G401.6 (cell line): ENCODE results near the gene CUL1.
A peak's percentile ranks its signal among the peaks of the same experiment; 100 is the strongest.

ENCODE experiments used
- FAIRE-seq: peaks from 2 replicates; lab custom pipeline; 2012; peaks lifted over from hg19 to GRCh38; lab: Jason Lieb, UNC

Gene CUL1

GRCh38 chr7:148804343-148805235, 105.9 kb downstream of the CUL1 start:
- FAIRE-seq: no peak

GRCh38 chr7:148806187-148806586, 107.5 kb downstream of the CUL1 start:
- no peak for FAIRE-seq

GRCh38 chr7:148807436-148807835, 108.7 kb downstream of the CUL1 start:
- no peak for FAIRE-seq

- no peak for FAIRE-seq
Observed at GRCh38 chr7:148809856-148810255, 111.2 kb downstream of the CUL1 start.

- no peak for FAIRE-seq
Observed at GRCh38 chr7:148811892-148812291, 113.2 kb downstream of the CUL1 start.

- no peak for FAIRE-seq
Observed at GRCh38 chr7:148813890-148814289, 115.2 kb downstream of the CUL1 start.

- FAIRE-seq: no peak
Observed at GRCh38 chr7:148814922-148815559, 116.3 kb downstream of the CUL1 start.

GRCh38 chr7:148815612-148816011, 116.9 kb downstream of the CUL1 start:
- no peak for FAIRE-seq

GRCh38 chr7:148819697-148820360, 121.1 kb downstream of the CUL1 start:
- no peak for FAIRE-seq

- no peak for FAIRE-seq
Observed at GRCh38 chr7:148821422-148821821, 122.7 kb downstream of the CUL1 start.

GRCh38 chr7:148824864-148825263, 126.2 kb downstream of the CUL1 start:
- FAIRE-seq: peak; percentile 62

- no peak for FAIRE-seq
Observed at GRCh38 chr7:148825338-148825737, 126.6 kb downstream of the CUL1 start.

- no peak for FAIRE-seq
Observed at GRCh38 chr7:148828965-148829364, 130.3 kb downstream of the CUL1 start.

GRCh38 chr7:148830897-148831692, 132.4 kb downstream of the CUL1 start:
- FAIRE-seq: no peak

- no peak for FAIRE-seq
Observed at GRCh38 chr7:148831782-148832181, 133.1 kb downstream of the CUL1 start.

GRCh38 chr7:148834605-148835004, 135.9 kb downstream of the CUL1 start:
- FAIRE-seq: no peak

GRCh38 chr7:148835854-148836253, 137.2 kb downstream of the CUL1 start:
- no peak for FAIRE-seq

- FAIRE-seq: no peak
Observed at GRCh38 chr7:148838905-148839304, 140.2 kb downstream of the CUL1 start.

GRCh38 chr7:148847815-148848734, 149.4 kb downstream of the CUL1 start:
- FAIRE-seq: no peak

GRCh38 chr7:148849393-148850098, 150.8 kb downstream of the CUL1 start:
- FAIRE-seq: no peak

- FAIRE-seq: no peak
Observed at GRCh38 chr7:148850564-148850963, 151.9 kb downstream of the CUL1 start.
